Activated naive CD4-positive, alpha-beta T cell treated with anti-CD3 and anti-CD28 coated beads, Interleukin-2, amount 50 U/mL, for 24 hours (primary cell): ENCODE data around the gene DYRK3.

Source experiments
- H3K27ac Mint-ChIP-seq: one replicate; pipeline ENCODE4 v1.8.0; 2021; ENCODE audit warnings: mild to moderate bottlenecking, mixed read lengths
- H3K27me3 Mint-ChIP-seq: one replicate; pipeline ENCODE4 v1.8.0; 2021; ENCODE audit warnings: mixed read lengths
- H3K36me3 Mint-ChIP-seq: one replicate; pipeline ENCODE4 v1.8.0; 2021; ENCODE audit warnings: mixed read lengths
- H3K4me1 Mint-ChIP-seq: one replicate; pipeline ENCODE4 v1.8.0; 2021; ENCODE audit warnings: mixed read lengths
- H3K4me3 Mint-ChIP-seq: one replicate; pipeline ENCODE4 v1.8.0; 2021; ENCODE audit warnings: mild to moderate bottlenecking, mixed read lengths
- H3K9me3 Mint-ChIP-seq: one replicate; pipeline ENCODE4 v1.8.0; 2021; ENCODE audit warnings: mixed read lengths

The DYRK3 gene

GRCh38 chr1:206649261-206649921, 14.1 kb downstream of the DYRK3 start:
- Mint-ChIP-seq H3K9me3 (no peaks in the 10 kb centered on the region), H3K36me3 (no peaks in the 10 kb centered on the region), H3K27ac (no peak overlapping the region), H3K27me3 (no peaks in the 10 kb centered on the region), H3K4me1 (no peaks in the 10 kb centered on the region), H3K4me3 (no peak overlapping the region)

GRCh38 chr1:206651014-206651413, 15.7 kb downstream of the DYRK3 start:
- Mint-ChIP-seq H3K36me3 (no peaks in the 10 kb centered on the region), H3K27me3 (no peaks in the 10 kb centered on the region), H3K27ac (no peak overlapping the region), H3K4me1 (no peaks in the 10 kb centered on the region), H3K9me3 (no peaks in the 10 kb centered on the region), H3K4me3 (no peak overlapping the region)

GRCh38 chr1:206651958-206652890, 16.9 kb downstream of the DYRK3 start:
- H3K4me3 Mint-ChIP-seq, result no peak overlapping the region
- H3K36me3 Mint-ChIP-seq, result no peaks in the 10 kb centered on the region
- peaks cover 2% of the 10 kb centered on the region for H3K27me3 Mint-ChIP-seq
- no peaks in the 10 kb centered on the region for H3K4me1 Mint-ChIP-seq
- H3K27ac Mint-ChIP-seq, result no peak overlapping the region
- no peaks in the 10 kb centered on the region for H3K9me3 Mint-ChIP-seq

- H3K4me3 Mint-ChIP-seq, result no peak overlapping the region
- H3K27me3 Mint-ChIP-seq, result peaks cover 10% of the 10 kb centered on the region
- H3K4me1 Mint-ChIP-seq, result peaks cover 8% of the 10 kb centered on the region
- H3K36me3 Mint-ChIP-seq, result no peaks in the 10 kb centered on the region
- H3K27ac Mint-ChIP-seq, result no peak overlapping the region
- no peaks in the 10 kb centered on the region for H3K9me3 Mint-ChIP-seq
These were observed 18.6 kb downstream of the DYRK3 start for GRCh38 chr1:206653715-206654459.

- Mint-ChIP-seq H3K9me3 (no peaks in the 10 kb centered on the region), H3K36me3 (no peaks in the 10 kb centered on the region), H3K4me1 (peaks cover 8% of the 10 kb centered on the region), H3K27me3 (peaks cover 10% of the 10 kb centered on the region), H3K27ac (no peak overlapping the region), H3K4me3 (no peak overlapping the region)
These were observed 19.5 kb downstream of the DYRK3 start for GRCh38 chr1:206654828-206655227.

- no peaks in the 10 kb centered on the region for H3K9me3 Mint-ChIP-seq
- peaks cover 8% of the 10 kb centered on the region for H3K4me1 Mint-ChIP-seq
- no peak overlapping the region for H3K4me3 Mint-ChIP-seq
- no peak overlapping the region for H3K27ac Mint-ChIP-seq
- H3K36me3 Mint-ChIP-seq, result no peaks in the 10 kb centered on the region
- H3K27me3 Mint-ChIP-seq, result peaks cover 10% of the 10 kb centered on the region
These were observed 20.1 kb downstream of the DYRK3 start for GRCh38 chr1:206655471-206655882.

- peaks cover 10% of the 10 kb centered on the region for H3K27me3 Mint-ChIP-seq
- H3K4me1 Mint-ChIP-seq, result peaks cover 8% of the 10 kb centered on the region
- no peaks in the 10 kb centered on the region for H3K36me3 Mint-ChIP-seq
- H3K27ac Mint-ChIP-seq, result no peak overlapping the region
- no peaks in the 10 kb centered on the region for H3K9me3 Mint-ChIP-seq
- H3K4me3 Mint-ChIP-seq, result peak overlapping the region; percentile 8
These were observed 21.6 kb downstream of the DYRK3 start for GRCh38 chr1:206656936-206657335.

GRCh38 chr1:206657751-206658150, 22.4 kb downstream of the DYRK3 start:
- Mint-ChIP-seq H3K27me3 (peaks cover 13% of the 10 kb centered on the region), H3K9me3 (no peaks in the 10 kb centered on the region), H3K4me3 (no peak overlapping the region), H3K36me3 (no peaks in the 10 kb centered on the region), H3K4me1 (peaks cover 12% of the 10 kb centered on the region), H3K27ac (no peak overlapping the region)

GRCh38 chr1:206658264-206658980, 23.1 kb downstream of the DYRK3 start:
- H3K4me1 Mint-ChIP-seq, result peaks cover 14% of the 10 kb centered on the region
- H3K4me3 Mint-ChIP-seq, result no peak overlapping the region
- no peak overlapping the region for H3K27ac Mint-ChIP-seq
- no peaks in the 10 kb centered on the region for H3K36me3 Mint-ChIP-seq
- H3K9me3 Mint-ChIP-seq, result no peaks in the 10 kb centered on the region
- H3K27me3 Mint-ChIP-seq, result peaks cover 17% of the 10 kb centered on the region

- Mint-ChIP-seq H3K36me3 (no peaks in the 10 kb centered on the region), H3K27ac (no peak overlapping the region), H3K4me3 (no peak overlapping the region), H3K4me1 (peaks cover 14% of the 10 kb centered on the region), H3K27me3 (peaks cover 17% of the 10 kb centered on the region), H3K9me3 (no peaks in the 10 kb centered on the region)
These were observed 23.6 kb downstream of the DYRK3 start for GRCh38 chr1:206658981-206659273.

- peaks cover 21% of the 10 kb centered on the region for H3K27me3 Mint-ChIP-seq
- H3K36me3 Mint-ChIP-seq, result no peaks in the 10 kb centered on the region
- H3K4me3 Mint-ChIP-seq, result no peak overlapping the region
- peaks cover 18% of the 10 kb centered on the region for H3K4me1 Mint-ChIP-seq
- no peaks in the 10 kb centered on the region for H3K9me3 Mint-ChIP-seq
- H3K27ac Mint-ChIP-seq, result no peak overlapping the region
These were observed 24.8 kb downstream of the DYRK3 start for GRCh38 chr1:206660136-206660535.

- H3K36me3 Mint-ChIP-seq, result no peaks in the 10 kb centered on the region
- no peak overlapping the region for H3K4me3 Mint-ChIP-seq
- no peaks in the 10 kb centered on the region for H3K9me3 Mint-ChIP-seq
- H3K4me1 Mint-ChIP-seq, result peaks cover 18% of the 10 kb centered on the region
- H3K27me3 Mint-ChIP-seq, result peaks cover 21% of the 10 kb centered on the region
- H3K27ac Mint-ChIP-seq, result no peak overlapping the region
These were observed 26.0 kb downstream of the DYRK3 start for GRCh38 chr1:206661161-206661820.

GRCh38 chr1:206662396-206663092, 27.2 kb downstream of the DYRK3 start:
- H3K4me3 Mint-ChIP-seq, result no peak overlapping the region
- peaks cover 18% of the 10 kb centered on the region for H3K4me1 Mint-ChIP-seq
- no peaks in the 10 kb centered on the region for H3K9me3 Mint-ChIP-seq
- H3K27me3 Mint-ChIP-seq, result peaks cover 17% of the 10 kb centered on the region
- H3K27ac Mint-ChIP-seq, result no peak overlapping the region
- H3K36me3 Mint-ChIP-seq, result no peaks in the 10 kb centered on the region

- Mint-ChIP-seq H3K27ac (no peak overlapping the region), H3K9me3 (no peaks in the 10 kb centered on the region), H3K4me1 (peaks cover 19% of the 10 kb centered on the region), H3K27me3 (peaks cover 14% of the 10 kb centered on the region), H3K36me3 (no peaks in the 10 kb centered on the region), H3K4me3 (no peak overlapping the region)
These were observed 28.0 kb downstream of the DYRK3 start for GRCh38 chr1:206663362-206663761.
